ENCODE data around the gene USP17L27.
"Not testable (repeated sequence)": the region's sequence is repeated elsewhere in the genome, so short reads cannot be mapped to it uniquely, and the experiment has no call there.

GRCh38 chr4:9329611-9330010 lies 14.3 kb upstream of the USP17L27 start, which contains the start of gene USP17L25:
- TF ChIP-seq, protein P1, sequence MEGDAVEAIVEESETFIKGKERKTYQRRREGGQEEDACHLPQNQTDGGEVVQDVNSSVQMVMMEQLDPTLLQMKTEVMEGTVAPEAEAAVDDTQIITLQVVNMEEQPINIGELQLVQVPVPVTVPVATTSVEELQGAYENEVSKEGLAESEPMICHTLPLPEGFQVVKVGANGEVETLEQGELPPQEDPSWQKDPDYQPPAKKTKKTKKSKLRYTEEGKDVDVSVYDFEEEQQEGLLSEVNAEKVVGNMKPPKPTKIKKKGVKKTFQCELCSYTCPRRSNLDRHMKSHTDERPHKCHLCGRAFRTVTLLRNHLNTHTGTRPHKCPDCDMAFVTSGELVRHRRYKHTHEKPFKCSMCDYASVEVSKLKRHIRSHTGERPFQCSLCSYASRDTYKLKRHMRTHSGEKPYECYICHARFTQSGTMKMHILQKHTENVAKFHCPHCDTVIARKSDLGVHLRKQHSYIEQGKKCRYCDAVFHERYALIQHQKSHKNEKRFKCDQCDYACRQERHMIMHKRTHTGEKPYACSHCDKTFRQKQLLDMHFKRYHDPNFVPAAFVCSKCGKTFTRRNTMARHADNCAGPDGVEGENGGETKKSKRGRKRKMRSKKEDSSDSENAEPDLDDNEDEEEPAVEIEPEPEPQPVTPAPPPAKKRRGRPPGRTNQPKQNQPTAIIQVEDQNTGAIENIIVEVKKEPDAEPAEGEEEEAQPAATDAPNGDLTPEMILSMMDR (IDR thresholded peaks at IDR 0.05): not testable (repeated sequence)
- TF ChIP-seq POLR2A (IDR thresholded peaks at IDR 0.05): not testable (repeated sequence)
